Lung (tissue), 12 donors: Measurements from ENCODE around the gene PALLD. TPM values are rescaled to one million over a fixed set of nuclear protein-coding genes. Genes with fewer than 3 reads are reported as not detected.

ENCODE experiments used
- ATAC-seq: fragments of 200-7000 bp; cut with Tn5 transposase; one replicate; pipeline ENCODE4 v1.9.1; 2020; ENCODE audit warnings: moderate number of reproducible peaks; ENCODE audit not compliant: insufficient read depth, low FRiP score
- DNase-seq, 3 donors: peaks; one replicate each; pipeline ENCODE4 v3.0.0-alpha.2; 2013 to 2017
- H3K27ac ChIP-seq, 2 donors: one replicate each; pipeline ENCODE4 v1.5.1; 2013; ENCODE audit warnings: mild to moderate bottlenecking in 2 of 2, moderate library complexity in 2 of 2, control low read depth in 1 of 2, inconsistent platforms in 1 of 2, low read depth in 1 of 2, low read length in 1 of 2
- H3K27me3 ChIP-seq, 3 donors: one replicate each; pipeline ENCODE4 v1.5.1; 2013; ENCODE audit warnings: low read length in 2 of 3; ENCODE audit not compliant: control insufficient read depth in 3 of 3, insufficient read depth in 3 of 3
- H3K36me3 ChIP-seq, 4 donors: one replicate each; pipeline ENCODE4 v1.5.1; 2013; ENCODE audit warnings: low read length in 4 of 4, mild to moderate bottlenecking in 1 of 4, moderate library complexity in 1 of 4; ENCODE audit not compliant: control insufficient read depth in 4 of 4, insufficient read depth in 4 of 4
- H3K4me1 ChIP-seq, 5 donors: one replicate each; pipeline ENCODE4 v1.5.1; 2013; ENCODE audit warnings: low read length in 5 of 5, mild to moderate bottlenecking in 2 of 5, moderate library complexity in 1 of 5; ENCODE audit not compliant: control insufficient read depth in 5 of 5, insufficient read depth in 5 of 5
- H3K4me3 ChIP-seq: one replicate; pipeline ENCODE4 v1.5.1; 2013; ENCODE audit warnings: mild to moderate bottlenecking, control low read depth, moderate library complexity
- H3K9ac ChIP-seq, 2 donors: one replicate each; pipeline ENCODE4 v1.5.1; 2013; ENCODE audit warnings: low read length in 2 of 2, control low read depth in 1 of 2; ENCODE audit not compliant: insufficient read depth in 1 of 2
- H3K9me3 ChIP-seq, 4 donors: one replicate each; pipeline ENCODE4 v1.5.1; 2013; ENCODE audit warnings: low read length in 3 of 4, mild to moderate bottlenecking in 1 of 4, moderate library complexity in 1 of 4; ENCODE audit not compliant: control insufficient read depth in 4 of 4, insufficient read depth in 3 of 4
- CTCF ChIP-seq: IDR thresholded peaks from 2 replicates; pipeline ENCODE4 v1.5.1; 2012; ENCODE audit warnings: mild to moderate bottlenecking; ENCODE audit errors: control extremely low read depth, extremely low read depth
- WGBS, 2 donors: extraction: QIAGEN DNeasy Blood & Tissue Kit; methylation state at CpG; one replicate each; pipeline ENCODE4 v1.1.7; 2013; 5-methylcytosine and 5-hydroxymethylcytosine counted together
- polyA plus RNA-seq, 2 donors: library from polyadenylated mRNA; stranded (reverse); fragments of 200-250 nt; gene quantifications; one replicate each; pipeline ENCODE4 v1.2.1, GENCODE V29; 2013
- total RNA-seq, 2 donors: library from RNA; depleted of rRNA in 1 of 2; stranded (reverse); fragments of >200 nt in 1 of 2; gene quantifications; one replicate each; pipeline ENCODE4 v1.2.1, GENCODE V29; 2014 to 2021
- donor health status: control.
- donor health status: control.
- donor health status: Bipolar disorder and iron deficiency.
- donor health status: healthy.
- donor health status: DM: yes; HTN: yes; CAD: no.

PALLD gene
- total and polyA plus RNA-seq, 4 donors: 20.7 to 139 (median 63.0) TPM

- H3K9me3 ChIP-seq: no peaks in the 10 kb centered on the region
- WGBS, 2 donors: 99 to 100% methylated on average over 2 of the region's 2 CpGs
- DNase-seq (no peak), ATAC-seq (no peak)
- TF ChIP-seq CTCF: no peak
- no peak overlapping the region for H3K9ac ChIP-seq
- H3K4me1 ChIP-seq: peaks cover 0 to 7% (median 0%) of the 10 kb centered on the region in 5 donors
- no peaks in the 10 kb centered on the region for H3K27me3 ChIP-seq
- no peak overlapping the region for H3K27ac ChIP-seq
- peaks cover under 1 to 6% (median 4%) of the 10 kb centered on the region in 4 donors for H3K36me3 ChIP-seq
- H3K4me3 ChIP-seq: no peak overlapping the region
These were observed 23.9 kb upstream of the PALLD start for GRCh38 chr4:168472920-168473319.

- H3K4me1 ChIP-seq: peaks cover 0 to 7% (median 0%) of the 10 kb centered on the region in 5 donors
- peaks cover 0 to 6% (median 4%) of the 10 kb centered on the region in 4 donors for H3K36me3 ChIP-seq
- H3K27ac ChIP-seq: no peak overlapping the region
- no peaks in the 10 kb centered on the region for H3K27me3 ChIP-seq
- WGBS, 2 donors: 67 to 74% methylated on average over 5 of the region's 5 CpGs
- no peaks in the 10 kb centered on the region for H3K9me3 ChIP-seq
- DNase-seq (no peak), ATAC-seq (no peak)
- TF ChIP-seq CTCF: no peak
- H3K9ac ChIP-seq: no peak overlapping the region
- no peak overlapping the region for H3K4me3 ChIP-seq
These were observed 22.1 kb upstream of the PALLD start for GRCh38 chr4:168474660-168475320.

- H3K4me1 ChIP-seq: peaks cover 0 to 7% (median 0%) of the 10 kb centered on the region in 5 donors
- no peaks in the 10 kb centered on the region for H3K27me3 ChIP-seq
- no peak overlapping the region for H3K27ac ChIP-seq
- H3K4me3 ChIP-seq: no peak overlapping the region
- no peak overlapping the region for H3K9ac ChIP-seq
- ATAC-seq (no peak), DNase-seq (no peak)
- H3K36me3 ChIP-seq: peaks cover 0 to 5% (median 4%) of the 10 kb centered on the region in 4 donors
- 84 to 94% methylated on average over 2 of the region's 2 CpGs for whole genome bisulfite sequencing, 2 donors
- no peaks in the 10 kb centered on the region for H3K9me3 ChIP-seq
- TF ChIP-seq CTCF: no peak
These were observed 21.1 kb upstream of the PALLD start for GRCh38 chr4:168475745-168476144.
